B cell (primary cell): Measurements from ENCODE around the gene RNF157. TPM values are rescaled to one million over a fixed set of nuclear protein-coding genes. Genes with fewer than 3 reads are reported as not detected.

ENCODE experiments used
- ATAC-seq: fragments of 200-7000 bp; cut with Tn5 transposase; one replicate; pipeline ENCODE4 v1.10.0; 2021; ENCODE audit warnings: low read depth, mild to moderate bottlenecking, moderate number of reproducible peaks, moderate library complexity
- CTCF ChIA-PET: fragments of 350-600 bp; sonication (Branson Sonifier 250); formaldehyde crosslinking; loops from one replicate; lab custom pipeline; 2021; ENCODE audit warnings: antibody characterized with exemption, inconsistent platforms; lab: Charles Lee
- POLR2A ChIA-PET: fragments of 350-600 bp; sonication (Branson Sonifier 250); formaldehyde crosslinking; loops from one replicate; lab custom pipeline; 2021; ENCODE audit warnings: antibody characterized with exemption; lab: Charles Lee
- DNase-seq: peaks from one replicate; pipeline ENCODE4 v3.0.0; 2013
- H2AFZ ChIP-seq: 2 replicates; pipeline ENCODE4 v1.6.1; 2012; ENCODE audit warnings: mild to moderate bottlenecking, low read depth, low read length; ENCODE audit not compliant: insufficient read depth, poor library complexity, severe bottlenecking
- H3K27ac ChIP-seq, 2 donors: 1 replicate in 1 of 2; 2 replicates in 1 of 2; pipeline ENCODE4 v1.5.1; 2012 to 2013; ENCODE audit warnings: low read length in 2 of 2, mild to moderate bottlenecking in 2 of 2, moderate library complexity in 1 of 2
- H3K27me3 ChIP-seq, 4 experiments: fragments of 200-600 bp in 1 of 4; sonication (generic) in 1 of 4; replicated peaks in 1 of 4; 1 replicate in 2 of 4; 2 replicates in 2 of 4; pipeline versions ENCODE4 v1.6.1 to v1.7.0; 2013 to 2016; ENCODE audit warnings: low read length in 3 of 4, mild to moderate bottlenecking in 2 of 4, mixed read lengths in 1 of 4, moderate library complexity in 1 of 4; ENCODE audit not compliant: insufficient read depth in 4 of 4, control insufficient read depth in 3 of 4; ENCODE audit errors: control extremely low read depth in 1 of 4
- H3K36me3 ChIP-seq, 2 experiments: replicated peaks in 1 of 2; 1 replicate in 1 of 2; 2 replicates in 1 of 2; pipeline versions ENCODE4 v1.6.1 to v1.7.1; 2013; ENCODE audit warnings: low read length in 1 of 2; ENCODE audit not compliant: insufficient read depth in 2 of 2, control insufficient read depth in 1 of 2; ENCODE audit errors: control extremely low read depth in 1 of 2, extremely low read depth in 1 of 2
- H3K4me1 ChIP-seq, 2 donors: fragments of 200-600 bp in 1 of 2; sonication (generic) in 1 of 2; 1 replicate in 1 of 2; 2 replicates in 1 of 2; pipeline versions ENCODE4 v1.5.1 to v1.6.1; 2013 to 2017; ENCODE audit warnings: low read length in 2 of 2; ENCODE audit not compliant: control insufficient read depth in 2 of 2, insufficient read depth in 2 of 2
- H3K4me2 ChIP-seq: replicated peaks from 2 replicates; pipeline ENCODE3; 2012; ENCODE audit warnings: mild to moderate bottlenecking, low read depth, low read length; ENCODE audit not compliant: poor library complexity, severe bottlenecking
- H3K4me3 ChIP-seq, 5 experiments: fragments of 200-600 bp in 1 of 5; sonication (generic) in 1 of 5; 1 replicate in 3 of 5; 2 replicates in 2 of 5; pipeline versions ENCODE4 v1.5.1 to v1.7.0; 2011 to 2016; ENCODE audit warnings: low read length in 4 of 5, mild to moderate bottlenecking in 4 of 5, low read depth in 2 of 5, control low read depth in 1 of 5, moderate library complexity in 1 of 5; ENCODE audit not compliant: insufficient read depth in 1 of 5; ENCODE audit errors: control extremely low read depth in 1 of 5, extremely low read depth in 1 of 5
- H3K79me2 ChIP-seq: fragments of 200-600 bp; sonication (generic); one replicate; pipeline ENCODE4 v1.6.0; 2016; ENCODE audit warnings: low read length; ENCODE audit not compliant: control insufficient read depth, insufficient read depth
- H3K9ac ChIP-seq: fragments of 200-600 bp; sonication (generic); 2 replicates; pipeline ENCODE4 v1.6.1; 2017; ENCODE audit warnings: mild to moderate bottlenecking, low read length, moderate library complexity
- H3K9me3 ChIP-seq, 3 donors: one replicate each; pipeline versions ENCODE4 v1.6.1 to v1.7.1; 2013; ENCODE audit warnings: low read length in 2 of 3; ENCODE audit not compliant: control insufficient read depth in 2 of 3, insufficient read depth in 1 of 3; ENCODE audit errors: control extremely low read depth in 1 of 3
- H4K20me1 ChIP-seq: 2 replicates; pipeline ENCODE4 v1.6.0; 2012; ENCODE audit warnings: mild to moderate bottlenecking, low read length; ENCODE audit not compliant: insufficient read depth, control insufficient read depth, poor library complexity, severe bottlenecking
- H3K27ac Mint-ChIP-seq: one replicate; pipeline ENCODE4 v1.8.0; 2021; ENCODE audit warnings: mixed read lengths
- H3K27me3 Mint-ChIP-seq: one replicate; pipeline ENCODE4 v1.8.0; 2021; ENCODE audit warnings: mixed read lengths
- H3K4me1 Mint-ChIP-seq: one replicate; pipeline ENCODE4 v1.8.0; 2021; ENCODE audit warnings: mixed read lengths
- H3K4me3 Mint-ChIP-seq: one replicate; pipeline ENCODE4 v1.8.0; 2021; ENCODE audit warnings: mixed read lengths
- H3K9me3 Mint-ChIP-seq: one replicate; pipeline ENCODE4 v1.8.0; 2022; ENCODE audit warnings: mixed read lengths; ENCODE audit not compliant: insufficient read depth
- EZH2 ChIP-seq: IDR thresholded peaks from 2 replicates; pipeline ENCODE4 v1.6.1; 2012; ENCODE audit warnings: borderline replicate concordance, low read depth, mild to moderate bottlenecking, moderate library complexity, low read length; ENCODE audit not compliant: insufficient read depth, poor library complexity, severe bottlenecking
- WGBS: methylation state at CpG from one replicate; pipeline ENCODE4 v1.1.5; 2013; ENCODE audit warnings: missing lambda C conversion rate; ENCODE audit not compliant: insufficient coverage; 5-methylcytosine and 5-hydroxymethylcytosine counted together
- intact Hi-C: fragments of 100-400 bp; cut with micrococcal nuclease; formaldehyde crosslinking; loops from one replicate; pipeline ENCODE4 v1.10.0; 2022
- polyA plus RNA-seq: library from polyadenylated mRNA; depleted of rRNA; stranded (reverse); fragments of >200 nt; gene quantifications from 2 replicates; pipeline ENCODE4 v1.2.3, GENCODE V29; 2012
- total RNA-seq, 2 donors: library from RNA; stranded (reverse); fragments of 120-200 nt in 1 of 2; gene quantifications; 1 replicate in 1 of 2; 2 replicates in 1 of 2; pipeline versions ENCODE4 v1.2.3 to v1.2.4, GENCODE V29; 2013 to 2022
- TF ChIP-seq, protein P1 (sequence below): fragments of 200-600 bp; IDR thresholded peaks from one replicate; pipeline ENCODE4 v1.8.0; 2022; ENCODE audit warnings: antibody characterized with exemption, mild to moderate bottlenecking

RNF157 gene
- total and polyA plus RNA-seq, 2 donors (not counting 1 experiment from before 2014, with no cell fraction given): 0.54 to 1.2 TPM

DNA sequence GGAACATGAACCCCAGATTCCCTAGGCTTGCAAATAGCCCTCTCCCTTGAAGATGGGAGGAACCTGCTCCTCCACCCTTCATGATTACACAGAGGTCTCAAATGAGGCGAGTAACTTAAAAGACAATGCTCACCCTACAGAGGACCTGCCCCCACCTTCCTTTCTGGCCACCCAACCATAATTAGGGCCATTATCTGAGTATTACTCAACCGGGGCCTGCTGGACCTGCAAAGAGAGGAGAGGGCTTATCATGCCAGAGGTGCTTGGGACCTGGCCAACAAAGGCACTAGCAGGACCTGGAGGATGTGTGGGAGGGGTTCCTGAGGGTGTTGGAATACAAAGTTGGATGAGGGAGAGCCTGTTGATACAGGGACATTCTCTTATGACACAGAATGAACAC lies 42.4 kb downstream of the RNF157 start:
- no peaks in the 10 kb centered on the region for H4K20me1 ChIP-seq
- peaks cover 9% of the 10 kb centered on the region for H3K4me1 Mint-ChIP-seq
- no peak for TF ChIP-seq EZH2
- TF ChIP-seq, protein P1, sequence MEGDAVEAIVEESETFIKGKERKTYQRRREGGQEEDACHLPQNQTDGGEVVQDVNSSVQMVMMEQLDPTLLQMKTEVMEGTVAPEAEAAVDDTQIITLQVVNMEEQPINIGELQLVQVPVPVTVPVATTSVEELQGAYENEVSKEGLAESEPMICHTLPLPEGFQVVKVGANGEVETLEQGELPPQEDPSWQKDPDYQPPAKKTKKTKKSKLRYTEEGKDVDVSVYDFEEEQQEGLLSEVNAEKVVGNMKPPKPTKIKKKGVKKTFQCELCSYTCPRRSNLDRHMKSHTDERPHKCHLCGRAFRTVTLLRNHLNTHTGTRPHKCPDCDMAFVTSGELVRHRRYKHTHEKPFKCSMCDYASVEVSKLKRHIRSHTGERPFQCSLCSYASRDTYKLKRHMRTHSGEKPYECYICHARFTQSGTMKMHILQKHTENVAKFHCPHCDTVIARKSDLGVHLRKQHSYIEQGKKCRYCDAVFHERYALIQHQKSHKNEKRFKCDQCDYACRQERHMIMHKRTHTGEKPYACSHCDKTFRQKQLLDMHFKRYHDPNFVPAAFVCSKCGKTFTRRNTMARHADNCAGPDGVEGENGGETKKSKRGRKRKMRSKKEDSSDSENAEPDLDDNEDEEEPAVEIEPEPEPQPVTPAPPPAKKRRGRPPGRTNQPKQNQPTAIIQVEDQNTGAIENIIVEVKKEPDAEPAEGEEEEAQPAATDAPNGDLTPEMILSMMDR: no peak

DNA sequence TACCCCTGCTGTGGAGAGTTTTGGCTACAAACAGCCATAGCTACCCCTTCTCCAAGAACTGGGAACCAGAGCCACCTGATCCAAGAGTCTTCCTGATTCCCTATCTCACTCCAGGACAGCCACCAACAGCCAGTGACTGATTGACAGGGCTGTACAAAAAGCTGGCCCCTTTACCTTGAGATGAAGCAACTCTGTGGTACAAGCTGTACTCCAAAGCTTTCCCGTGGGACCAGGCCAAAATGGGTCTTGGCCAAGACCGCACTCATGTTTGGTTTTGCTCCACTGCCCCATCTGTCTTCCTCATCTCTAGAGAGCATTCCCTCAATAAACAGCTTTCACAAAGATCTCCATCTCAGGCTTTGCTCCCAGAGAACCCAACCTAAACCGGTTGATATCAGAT lies 43.6 kb downstream of the RNF157 start:
- H3K27ac Mint-ChIP-seq: no peak overlapping the region

More for the DNA sequence above, 42.4 kb downstream of the RNF157 start:
- Histone ChIP-seq H3K79me2 (no peaks in the 10 kb centered on the region), H3K9ac (no peak overlapping the region), H3K9me3 (no peaks in the 10 kb centered on the region), H3K27me3 (no peaks in the 10 kb centered on the region), H3K4me3 (no peak overlapping the region), H2AFZ (no peak overlapping the region), H3K4me2 (no peak overlapping the region), H3K36me3 (no peaks in the 10 kb centered on the region), H3K27ac (no peak overlapping the region), H3K4me1 (no peaks in the 10 kb centered on the region)
- POLR2A ChIA-PET: interaction anchor here (0.6 kb wide), 1 partner anchor 8 kb away, joined by 6 read pairs; no protein-coding TSS in a partner anchor
- ATAC-seq (no peak), DNase-seq (no peak)
- intact Hi-C loops: no loop called here
- Mint-ChIP-seq H3K9me3 (no peaks in the 10 kb centered on the region), H3K4me3 (no peak overlapping the region), H3K27ac (no peak overlapping the region), H3K27me3 (no peaks in the 10 kb centered on the region)
- CTCF ChIA-PET: no interaction called here
- 100% methylated on average over 1 of the region's 2 CpGs for WGBS

More for the DNA sequence above, 43.6 kb downstream of the RNF157 start:
- Histone ChIP-seq H3K27ac (no peak overlapping the region), H4K20me1 (no peaks in the 10 kb centered on the region), H3K79me2 (no peaks in the 10 kb centered on the region), H2AFZ (no peak overlapping the region), H3K4me3 (no peak overlapping the region), H3K9ac (no peak overlapping the region), H3K4me2 (no peak overlapping the region), H3K36me3 (no peaks in the 10 kb centered on the region), H3K27me3 (no peaks in the 10 kb centered on the region), H3K9me3 (no peaks in the 10 kb centered on the region), H3K4me1 (peaks cover 1 to 7% of the 10 kb centered on the region in 2 donors)
- TF ChIP-seq EZH2: no peak
- TF ChIP-seq, protein P1: no peak
- intact Hi-C loops: no loop called here
- Mint-ChIP-seq H3K27me3 (no peaks in the 10 kb centered on the region), H3K4me1 (peaks cover 17% of the 10 kb centered on the region), H3K9me3 (no peaks in the 10 kb centered on the region), H3K4me3 (no peak overlapping the region)
- no peak for DNase-seq
- no peak for ATAC-seq
- POLR2A ChIA-PET: no interaction called here
- WGBS: 79% methylated on average over 3 of the region's 3 CpGs
- CTCF ChIA-PET: interaction anchor here (1.3 to 1.7 kb wide), 2 partner anchors 75 to 83 kb away, joined by 4 to 5 read pairs; no protein-coding TSS in a partner anchor
